Effector CD4-positive, alpha-beta T cell (primary cell): ENCODE results near the gene ST3GAL5.
"Not testable (repeated sequence)": the region's sequence is repeated elsewhere in the genome, so short reads cannot be mapped to it uniquely, and the experiment has no call there.

Source experiments
- DNase-seq: peaks from one replicate; pipeline ENCODE4 v3.0.0-alpha.2; 2020

Gene ST3GAL5

DNA sequence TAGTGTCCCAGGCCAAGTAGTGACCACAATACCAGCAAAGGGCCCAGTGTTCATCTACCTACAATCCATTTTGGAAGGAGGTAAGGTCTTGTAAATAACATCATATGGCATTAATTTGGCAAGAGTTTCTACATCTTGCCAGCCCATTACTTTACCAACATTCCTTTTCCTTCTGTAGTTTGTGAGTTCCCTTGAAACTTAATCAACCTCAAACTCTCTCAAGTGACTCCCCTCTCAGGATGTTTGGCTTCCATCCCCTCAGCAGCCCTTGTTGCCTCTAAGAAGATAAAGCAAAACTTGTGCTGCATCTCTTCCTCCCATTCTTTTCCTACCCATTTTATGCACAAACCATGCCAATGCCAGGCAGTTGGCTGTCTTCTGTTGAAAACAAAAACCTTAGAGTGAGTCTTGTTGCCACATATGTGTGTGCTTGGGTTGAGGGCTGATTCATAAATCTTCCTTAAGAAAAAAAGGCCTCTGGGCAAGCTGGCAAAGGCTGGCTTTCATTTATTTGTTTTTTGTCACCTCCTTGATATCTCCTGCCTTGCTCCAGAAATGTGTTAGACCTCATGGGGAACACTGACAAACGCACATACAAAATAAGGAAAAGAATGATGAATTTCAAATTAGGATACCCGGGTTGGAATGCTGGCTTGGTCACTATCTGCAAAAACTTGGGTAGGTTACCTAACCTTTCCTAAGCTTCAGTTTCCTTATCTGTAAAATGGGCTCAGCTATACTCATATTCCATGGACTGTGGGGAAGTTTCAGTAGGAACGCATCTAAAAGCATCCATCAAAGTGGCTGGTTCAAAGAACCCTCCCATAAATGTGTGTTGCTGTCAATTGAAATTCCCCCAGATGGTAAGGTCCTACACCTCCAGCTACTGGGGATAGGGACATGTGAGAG, 29.4 kb upstream of the ST3GAL5 start:
- DNase-seq = no peak

DNA sequence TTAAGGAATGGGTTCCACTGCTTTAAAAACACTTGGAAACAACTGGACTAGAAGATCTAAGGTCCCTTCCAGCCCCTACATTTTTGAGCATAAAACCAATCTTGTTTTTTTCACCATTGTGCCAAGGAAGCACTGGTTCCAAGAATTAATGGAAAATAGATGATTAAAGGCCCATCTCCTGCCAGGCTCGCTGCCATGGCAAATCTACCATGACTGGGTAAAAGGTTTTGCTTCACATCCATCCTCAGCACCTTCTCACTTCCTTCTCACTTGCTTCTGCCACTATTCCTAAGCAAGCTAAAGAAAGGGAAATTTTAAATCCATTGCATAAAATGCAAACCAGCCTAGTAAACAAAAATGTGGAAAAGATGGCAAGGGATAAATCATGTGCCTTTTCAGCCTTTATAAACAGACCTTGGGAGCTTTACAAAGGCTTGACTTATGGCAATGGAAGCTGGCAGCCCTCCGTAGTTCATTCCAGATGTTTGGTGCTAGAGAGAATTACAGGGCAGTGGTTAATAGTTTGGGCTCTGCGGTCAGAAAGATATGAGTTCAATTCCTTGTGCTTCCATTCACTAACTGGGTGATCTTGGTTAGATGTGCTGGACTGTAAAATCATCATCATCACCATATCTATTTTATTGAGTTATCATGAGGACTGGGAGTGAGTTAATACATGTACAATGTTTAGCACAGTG, 27.0 kb upstream of the ST3GAL5 start:
- DNase-seq = no peak

GRCh38 chr2:85914922-85915321, 26.1 kb upstream of the ST3GAL5 start:
- no peak for DNase-seq

DNA sequence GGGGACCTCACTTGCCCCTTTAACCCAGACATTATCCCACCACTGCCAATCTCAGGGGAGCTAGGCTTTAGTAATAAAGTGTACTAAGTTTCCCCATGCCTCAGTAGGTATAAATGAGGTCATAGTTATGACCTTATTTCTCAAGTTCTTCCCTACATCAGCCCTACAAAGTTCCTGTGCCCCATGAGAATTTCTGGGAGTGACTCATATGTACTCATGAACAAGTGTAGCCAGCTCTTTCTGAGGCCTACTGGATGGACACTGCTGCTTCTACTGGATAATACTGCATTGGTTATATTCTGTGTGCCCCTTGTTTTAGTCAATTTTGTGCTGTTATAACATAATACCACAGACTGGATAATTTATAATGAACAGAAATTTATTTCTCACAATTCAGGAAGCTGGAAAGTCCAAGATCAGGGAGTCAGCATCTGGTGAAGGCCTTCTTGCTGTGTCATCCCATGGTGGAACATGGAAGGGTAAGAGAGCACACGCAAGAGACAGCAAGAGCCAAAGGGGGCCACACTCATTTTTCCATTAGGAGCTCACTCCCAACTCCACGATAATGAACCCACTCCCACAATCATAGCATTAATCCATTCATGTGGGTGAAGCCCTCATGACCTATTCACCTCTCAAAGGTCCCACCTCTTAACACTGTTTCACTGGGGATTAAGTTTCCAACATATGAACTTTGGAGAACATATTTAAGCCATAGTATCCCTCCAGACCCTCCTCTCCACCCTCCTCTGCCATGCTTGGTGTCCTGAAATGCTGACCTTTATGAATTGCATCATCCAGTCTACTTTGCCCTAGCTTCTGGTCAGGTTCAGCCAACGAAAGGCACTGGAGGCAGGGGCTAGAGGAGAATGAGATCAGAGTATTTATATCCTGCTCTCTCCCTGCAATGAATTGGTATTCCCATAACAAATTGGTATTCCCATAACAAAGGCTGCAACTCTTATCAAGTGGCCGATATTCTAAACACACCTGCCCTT, 25.4 kb upstream of the ST3GAL5 start:
- DNase-seq = no peak

GRCh38 chr2:85911814-85912692, 23.3 kb upstream of the ST3GAL5 start:
- no peak for DNase-seq

GRCh38 chr2:85911097-85911496, 22.3 kb upstream of the ST3GAL5 start:
- DNase-seq = no peak

GRCh38 chr2:85909005-85909404, 20.2 kb upstream of the ST3GAL5 start:
- no peak for DNase-seq

DNA sequence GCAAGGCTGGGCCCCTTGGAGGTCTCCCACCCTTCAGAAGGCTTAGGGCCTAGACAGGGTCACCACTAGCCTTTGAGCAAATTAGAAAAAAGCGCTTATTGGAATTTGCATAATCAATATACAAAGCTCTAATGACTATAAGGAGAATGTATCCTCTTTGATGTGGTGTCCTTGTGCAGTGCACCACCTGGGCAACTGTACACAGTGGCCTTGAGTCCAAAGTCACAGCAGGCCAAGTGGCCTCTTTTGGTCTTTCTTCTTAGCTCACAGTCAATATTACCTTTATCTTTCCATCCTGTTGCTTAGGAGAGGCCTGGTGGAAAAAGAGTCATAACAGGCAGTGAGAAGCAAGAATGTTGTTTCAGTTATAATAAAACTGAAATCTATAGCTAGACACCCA, 19.7 kb upstream of the ST3GAL5 start:
- no peak for DNase-seq

- DNase-seq = no peak
Measured at GRCh38 chr2:85907671-85908157, 18.9 kb upstream of the ST3GAL5 start.

DNA sequence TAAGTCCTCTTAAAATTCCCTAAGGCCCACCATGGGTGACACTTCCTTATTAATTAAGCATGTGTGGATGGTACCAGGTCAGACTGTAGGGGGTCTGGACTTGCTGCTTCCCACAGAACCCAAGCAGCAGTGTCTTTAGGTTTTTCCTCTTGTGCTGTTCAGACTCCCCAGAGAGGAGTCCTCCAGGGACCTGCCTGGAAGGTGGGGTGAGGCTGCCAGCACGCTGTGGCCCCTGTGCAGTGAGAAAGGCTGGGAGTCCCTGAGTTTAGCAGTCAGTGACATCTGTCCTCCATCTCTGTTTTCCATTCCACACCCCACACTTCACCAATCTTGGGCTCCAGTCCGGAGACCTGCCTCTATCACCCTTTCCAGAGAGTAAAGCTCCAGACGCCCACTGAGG, 18.0 kb upstream of the ST3GAL5 start:
- no peak for DNase-seq

- DNase-seq = no peak
Measured at GRCh38 chr2:85905891-85906290, 17.1 kb upstream of the ST3GAL5 start.

DNA sequence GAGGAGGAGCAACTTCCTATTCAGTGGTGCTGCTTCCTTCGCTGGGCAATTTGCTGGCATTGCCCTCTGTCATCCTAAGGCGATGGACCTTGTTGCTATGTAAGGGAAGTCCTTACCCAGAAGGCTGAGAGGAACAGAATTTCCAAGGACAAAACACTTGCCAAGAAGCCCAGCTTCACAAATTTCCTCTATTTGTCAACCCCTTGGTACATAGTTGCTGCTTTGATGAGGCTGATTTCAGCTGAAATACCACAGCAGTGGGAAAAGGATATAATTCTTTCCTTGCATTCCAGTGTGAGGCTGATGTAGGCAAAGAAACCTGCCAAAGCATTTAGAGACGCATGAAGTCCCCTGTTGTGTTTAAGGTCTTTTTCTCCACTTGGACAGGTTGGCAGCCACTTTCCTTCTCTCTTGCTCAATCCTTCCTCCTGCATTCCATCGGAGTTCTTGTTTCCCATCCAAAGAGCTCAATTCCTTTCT, 16.4 kb upstream of the ST3GAL5 start:
- DNase-seq = no peak

- DNase-seq = no peak
Measured at GRCh38 chr2:85903849-85904248, 15.1 kb upstream of the ST3GAL5 start.

DNA sequence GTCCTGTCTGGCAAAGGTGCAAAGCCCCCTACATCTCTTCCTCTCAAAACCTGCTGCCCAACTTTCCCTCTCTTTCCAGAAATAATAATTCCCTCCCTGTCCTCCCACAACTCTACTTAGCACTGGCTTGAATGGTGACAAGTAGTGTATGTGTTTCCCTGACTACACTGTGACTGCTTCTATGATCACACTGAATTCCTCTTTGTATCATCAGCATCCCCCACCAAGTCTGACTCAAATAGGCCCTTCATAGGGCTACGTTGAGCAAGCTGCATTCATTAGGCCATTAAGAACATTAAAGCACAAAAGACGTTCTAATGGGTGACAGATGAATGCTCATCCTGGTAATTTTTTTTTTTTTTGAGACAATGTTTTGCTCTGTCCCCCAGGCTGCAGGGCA, 13.7 kb upstream of the ST3GAL5 start:
- DNase-seq = no peak

DNA sequence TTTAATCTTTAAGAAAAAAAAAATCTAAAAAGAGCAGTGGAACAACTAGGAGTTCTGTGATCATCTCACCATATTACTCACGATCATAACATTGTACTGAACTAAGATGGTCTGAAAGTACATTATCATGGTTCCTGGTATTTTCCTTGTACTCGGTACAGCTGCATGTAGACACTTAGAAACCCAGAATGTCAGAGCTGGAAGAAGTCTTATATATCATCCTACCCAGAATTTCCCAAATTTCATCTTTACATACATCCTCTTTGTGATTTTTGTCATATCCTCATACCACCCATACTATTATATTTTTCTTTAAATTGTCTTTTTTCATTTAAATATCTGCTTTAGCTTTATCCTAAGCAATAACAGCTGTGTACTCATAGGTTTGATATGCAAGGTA, 12.4 kb upstream of the ST3GAL5 start:
- no peak for DNase-seq

GRCh38 chr2:85900366-85900765, 11.6 kb upstream of the ST3GAL5 start:
- DNase-seq = no peak

DNA sequence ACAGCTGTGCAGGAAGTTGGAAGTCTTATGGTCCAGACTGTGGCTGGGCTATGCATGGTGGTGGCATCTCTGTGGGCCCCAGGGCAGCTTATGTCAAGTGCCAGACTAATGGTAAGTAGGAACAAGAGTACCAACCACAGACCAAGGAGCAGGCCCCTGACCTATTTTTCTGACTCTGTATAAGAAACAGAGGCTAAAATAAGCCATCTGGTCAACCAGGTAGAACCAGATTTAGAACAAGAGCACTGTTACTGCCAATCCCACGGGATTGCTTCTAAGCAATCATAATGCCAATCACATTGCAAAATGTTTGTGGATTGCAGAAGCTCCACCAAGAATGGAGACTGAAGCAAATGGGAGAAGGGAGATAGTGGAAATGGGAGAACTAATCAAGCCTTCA, 11.1 kb upstream of the ST3GAL5 start:
- no peak for DNase-seq

DNA sequence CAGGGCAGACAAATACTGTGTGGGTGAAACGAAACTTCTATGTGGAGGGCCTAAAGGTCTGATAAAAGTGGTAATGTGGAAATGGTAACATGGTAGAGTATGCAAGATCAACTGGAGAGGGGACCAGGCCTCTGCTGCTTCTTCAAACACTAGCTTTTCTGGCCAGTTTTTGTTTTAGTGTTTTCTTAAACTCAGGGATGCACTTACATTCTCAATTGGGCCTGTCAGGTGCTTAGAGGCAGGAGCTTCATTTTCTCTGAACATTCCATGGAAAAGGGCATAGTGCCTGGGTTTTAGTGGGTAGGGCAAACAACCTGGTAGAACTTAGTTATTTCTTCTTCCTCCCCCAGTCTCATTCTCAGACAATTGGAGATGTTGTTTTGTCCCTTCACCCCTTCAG, 10.5 kb upstream of the ST3GAL5 start:
- DNase-seq = no peak

- DNase-seq = no peak
Measured at GRCh38 chr2:85898881-85899280, 10.1 kb upstream of the ST3GAL5 start.

DNA sequence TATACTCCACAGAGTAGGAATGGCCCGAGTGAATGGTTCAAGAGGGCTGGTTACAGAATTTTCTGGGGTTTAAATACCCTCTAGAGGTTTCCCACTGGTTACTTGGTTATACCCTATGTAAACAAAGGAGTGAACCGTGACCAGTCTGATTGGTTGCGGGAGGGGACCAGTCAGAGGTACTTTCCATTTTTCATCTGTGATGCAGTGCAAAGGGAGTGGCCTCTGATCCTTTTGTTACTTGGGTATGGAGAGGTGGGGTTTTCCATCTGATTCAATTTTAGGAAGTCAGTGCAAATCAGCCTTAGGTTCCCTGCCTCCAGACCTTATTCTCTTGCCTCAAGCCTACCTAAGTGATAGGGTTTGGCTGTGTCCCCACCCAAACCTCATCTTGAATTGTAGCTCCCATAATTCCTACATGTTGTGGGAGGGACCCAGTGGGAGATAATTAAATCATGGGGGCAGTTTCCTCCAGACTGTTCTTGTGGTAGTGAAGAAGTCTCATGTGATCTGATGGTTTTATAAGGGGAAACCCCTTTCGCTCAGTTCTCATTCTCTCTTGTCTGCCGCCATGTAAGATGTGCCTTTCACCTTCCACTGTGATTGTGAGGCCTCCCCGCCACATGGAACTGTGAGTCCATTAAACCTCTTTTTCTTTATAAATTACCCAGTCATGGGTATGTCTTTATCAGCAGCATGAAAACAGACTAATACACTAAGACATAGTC, 5.9 kb upstream of the ST3GAL5 start:
- DNase-seq = not testable (repeated sequence)
